H1 (cell line): ENCODE measurements around the gene RAD51B. TPM values are rescaled to one million over a fixed set of nuclear protein-coding genes. Genes with fewer than 3 reads are reported as not detected.

Experiments used
- CTCF ChIA-PET: fragments of 300-600 bp; sonication (Branson Sonifier 250); formaldehyde crosslinking; loops from one replicate; lab custom pipeline; 2021; ENCODE audit not compliant: partially characterized antibody; lab: Charles Lee
- POLR2A ChIA-PET: fragments of 300-600 bp; sonication (Branson Sonifier 250); formaldehyde crosslinking; loops from one replicate; lab custom pipeline; 2021; ENCODE audit warnings: inconsistent platforms; ENCODE audit not compliant: partially characterized antibody; lab: Charles Lee
- DNase-seq, 2 experiments: peaks; one replicate each; pipeline versions ENCODE4 v3.0.0 to v3.0.0-alpha.2; 2010 to 2022; ENCODE audit warnings: low spot score in 2 of 2, low read depth in 1 of 2, mixed read lengths in 1 of 2
- FAIRE-seq: peaks from 2 replicates; lab custom pipeline; 2011; peaks lifted over from hg19 to GRCh38; lab: Jason Lieb, UNC
- H2AFZ ChIP-seq: 2 replicates; pipeline ENCODE4 v1.8.1; 2012; ENCODE audit warnings: low read length, inconsistent platforms
- H2AK5ac ChIP-seq: 2 replicates; pipeline ENCODE4 v1.6.1; 2013; ENCODE audit warnings: low read depth, low read length
- H2BK120ac ChIP-seq: replicated peaks from 2 replicates; pipeline ENCODE3; 2013; ENCODE audit warnings: low read depth, low read length, inconsistent platforms
- H2BK12ac ChIP-seq: 2 replicates; pipeline ENCODE4 v1.6.1; 2013; ENCODE audit warnings: low read depth, low read length
- H2BK15ac ChIP-seq: 2 replicates; pipeline ENCODE4 v1.6.1; 2013; ENCODE audit warnings: low read length
- H2BK20ac ChIP-seq: 2 replicates; pipeline ENCODE4 v1.6.1; 2013; ENCODE audit warnings: low read length
- H2BK5ac ChIP-seq: 2 replicates; pipeline ENCODE4 v1.6.1; 2013; ENCODE audit warnings: low read depth, low read length
- H3K14ac ChIP-seq: 2 replicates; pipeline ENCODE4 v1.6.1; 2013; ENCODE audit warnings: inconsistent platforms; ENCODE audit not compliant: insufficient read length
- H3K18ac ChIP-seq: 2 replicates; pipeline ENCODE4 v1.6.1; 2013; ENCODE audit warnings: low read length; ENCODE audit errors: extremely low read depth
- H3K23ac ChIP-seq: 2 replicates; pipeline ENCODE4 v1.6.1; 2013; ENCODE audit warnings: inconsistent platforms; ENCODE audit not compliant: insufficient read length
- H3K23me2 ChIP-seq: 2 replicates; pipeline ENCODE4 v1.6.1; 2013; ENCODE audit warnings: low read depth, low read length
- H3K27ac ChIP-seq: 2 replicates; pipeline ENCODE4 v1.6.1; 2011; ENCODE audit warnings: low read depth, low read length, inconsistent platforms
- H3K27me3 ChIP-seq, 4 experiments: replicated peaks in 1 of 4; 1 replicate in 1 of 4; 2 replicates in 3 of 4; pipeline versions ENCODE4 v1.6.1 to v1.8.1; 2011 to 2013; ENCODE audit warnings: low read length in 3 of 4, mild to moderate bottlenecking in 3 of 4, inconsistent platforms in 2 of 4, mixed read lengths in 2 of 4, moderate library complexity in 1 of 4; ENCODE audit not compliant: control insufficient read depth in 3 of 4, insufficient read depth in 3 of 4; ENCODE audit errors: extremely low read depth in 1 of 4
- H3K36me3 ChIP-seq, 4 experiments: 2 replicates each; pipeline versions ENCODE4 v1.6.1 to v1.8.1; 2011 to 2013; ENCODE audit warnings: mild to moderate bottlenecking in 4 of 4, low read length in 3 of 4, moderate library complexity in 2 of 4, control low read depth in 1 of 4, inconsistent platforms in 1 of 4; ENCODE audit not compliant: insufficient read depth in 4 of 4, control insufficient read depth in 2 of 4
- H3K4ac ChIP-seq: replicated peaks from 2 replicates; pipeline ENCODE3; 2013; ENCODE audit warnings: low read length, low read depth, mixed read lengths, inconsistent platforms; ENCODE audit not compliant: insufficient read length
- H3K4me1 ChIP-seq, 4 experiments: replicated peaks in 1 of 4; 1 replicate in 1 of 4; 2 replicates in 3 of 4; pipeline versions ENCODE4 v1.6.1 to v1.8.1; 2011 to 2013; ENCODE audit warnings: low read length in 3 of 4, inconsistent platforms in 2 of 4, mixed read lengths in 1 of 4; ENCODE audit not compliant: insufficient read depth in 4 of 4, control insufficient read depth in 3 of 4
- H3K4me2 ChIP-seq, 2 experiments: 2 replicates each; pipeline versions ENCODE4 v1.6.1 to v1.8.1; 2011 to 2013; ENCODE audit warnings: low read depth in 2 of 2, low read length in 2 of 2, control low read depth in 1 of 2, inconsistent platforms in 1 of 2, mild to moderate bottlenecking in 1 of 2; ENCODE audit not compliant: insufficient read depth in 1 of 2
- H3K4me3 ChIP-seq, 4 experiments: fragments of 200-600, 300-600 bp in 1 of 4; sonication (generic), shearing (Covaris generic), sonication (Bioruptor Twin) in 1 of 4; 2 replicates each; pipeline versions ENCODE4 v1.5.1 to v1.8.1; 2011 to 2016; ENCODE audit warnings: low read length in 4 of 4, low read depth in 3 of 4, control low read depth in 2 of 4, inconsistent platforms in 2 of 4, mild to moderate bottlenecking in 2 of 4, mixed read lengths in 1 of 4, moderate library complexity in 1 of 4; ENCODE audit not compliant: insufficient read depth in 2 of 4; ENCODE audit errors: extremely low read depth in 1 of 4
- H3K56ac ChIP-seq: replicated peaks from 2 replicates; pipeline ENCODE3; 2013; ENCODE audit warnings: low read depth, mild to moderate bottlenecking, mixed read lengths, low read length, inconsistent platforms; ENCODE audit not compliant: insufficient read length
- H3K79me1 ChIP-seq: 2 replicates; pipeline ENCODE4 v1.6.1; 2013; ENCODE audit warnings: low read depth, low read length, control low read depth
- H3K79me2 ChIP-seq, 2 experiments: 2 replicates each; pipeline versions ENCODE4 v1.6.1 to v1.8.1; 2012 to 2013; ENCODE audit warnings: low read length in 2 of 2, mild to moderate bottlenecking in 2 of 2, inconsistent platforms in 1 of 2; ENCODE audit not compliant: insufficient read depth in 2 of 2, control insufficient read depth in 1 of 2
- H3K9ac ChIP-seq, 4 experiments: replicated peaks in 1 of 4; 1 replicate in 1 of 4; 2 replicates in 3 of 4; pipeline versions ENCODE4 v1.6.1 to v1.8.1; 2011 to 2013; ENCODE audit warnings: low read depth in 3 of 4, low read length in 3 of 4, control low read depth in 2 of 4, mild to moderate bottlenecking in 2 of 4, moderate library complexity in 2 of 4, inconsistent platforms in 1 of 4; ENCODE audit errors: extremely low read depth in 1 of 4
- H3K9me3 ChIP-seq, 2 experiments: 2 replicates each; pipeline versions ENCODE4 v1.6.1 to v1.8.1; 2012 to 2013; ENCODE audit warnings: mild to moderate bottlenecking in 2 of 2, moderate library complexity in 2 of 2, control low read depth in 1 of 2, inconsistent platforms in 1 of 2, low read depth in 1 of 2, low read length in 1 of 2, mixed read lengths in 1 of 2; ENCODE audit not compliant: insufficient read depth in 2 of 2
- H4K20me1 ChIP-seq, 2 experiments: replicated peaks in 1 of 2; 2 replicates each; pipeline versions ENCODE3 to v1.8.1; 2011 to 2013; ENCODE audit warnings: inconsistent platforms in 2 of 2, low read length in 2 of 2, mild to moderate bottlenecking in 1 of 2; ENCODE audit not compliant: insufficient read depth in 2 of 2, control insufficient read depth in 1 of 2
- H4K5ac ChIP-seq: 2 replicates; pipeline ENCODE4 v1.6.1; 2013; ENCODE audit warnings: low read length, low read depth, mixed read lengths, inconsistent platforms; ENCODE audit not compliant: insufficient read length
- H4K8ac ChIP-seq: 2 replicates; pipeline ENCODE4 v1.8.0; 2013; ENCODE audit warnings: mild to moderate bottlenecking, moderate library complexity, low read length, inconsistent platforms; ENCODE audit not compliant: insufficient read depth; ENCODE audit errors: extremely low read depth
- H4K91ac ChIP-seq: replicated peaks from 2 replicates; pipeline ENCODE3; 2013; ENCODE audit warnings: low read length, mixed read lengths, inconsistent platforms; ENCODE audit not compliant: insufficient read length
- CREB1 ChIP-seq: IDR thresholded peaks from 2 replicates; pipeline ENCODE4 v1.6.1; 2012; ENCODE audit warnings: inconsistent platforms
- JUND ChIP-seq: IDR thresholded peaks from 2 replicates; pipeline ENCODE4 v1.6.1; 2011; ENCODE audit warnings: mild to moderate bottlenecking, improper control_type of control experiment, low read length
- KDM5A ChIP-seq: fragments of 200-600 bp; IDR thresholded peaks from 2 replicates; pipeline ENCODE4 v1.7.1; 2012; ENCODE audit warnings: mild to moderate bottlenecking, low read length, inconsistent platforms, mixed read lengths
- MAX ChIP-seq: IDR thresholded peaks from 2 replicates; pipeline ENCODE4 v1.6.1; 2012; ENCODE audit warnings: inconsistent platforms
- NANOG ChIP-seq: IDR thresholded peaks from 2 replicates; pipeline ENCODE4 v1.6.1; 2011; ENCODE audit warnings: low read length, low read depth, mild to moderate bottlenecking, inconsistent platforms; ENCODE audit not compliant: insufficient read depth, poor library complexity, severe bottlenecking
- SAP30 ChIP-seq: fragments of 300-600 bp; sonication (generic); IDR thresholded peaks from 2 replicates; pipeline ENCODE4 v1.7.1; 2012; ENCODE audit warnings: low read length, moderate library complexity, mild to moderate bottlenecking, inconsistent platforms; ENCODE audit not compliant: insufficient read depth, insufficient replicate concordance
- SIN3A ChIP-seq, 2 experiments: IDR thresholded peaks in 1 of 2; conservative IDR thresholded peaks in 1 of 2; 2 replicates each; pipeline ENCODE4 v1.6.1; 2011 to 2012; ENCODE audit warnings: low read length in 2 of 2, improper control_type of control experiment in 1 of 2, low read depth in 1 of 2, mild to moderate bottlenecking in 1 of 2
- SP2 ChIP-seq: IDR thresholded peaks from 2 replicates; pipeline ENCODE4 v1.6.1; 2012; ENCODE audit warnings: mild to moderate bottlenecking, low read length, inconsistent platforms
- SRF ChIP-seq: IDR thresholded peaks from 2 replicates; pipeline ENCODE4 v1.6.1; 2011; ENCODE audit warnings: mild to moderate bottlenecking, low read depth, low read length, moderate library complexity
- TAF7 ChIP-seq: optimal IDR thresholded peaks from 2 replicates; pipeline ENCODE3; 2011; ENCODE audit warnings: low read depth, mild to moderate bottlenecking, inconsistent platforms, low read length, moderate library complexity, borderline replicate concordance
- WGBS, 2 experiments: shearing (Covaris generic) in 1 of 2; methylation state at CpG; one replicate each; pipeline versions ENCODE4 v1.1.6 to v1.1.7; 2013 to 2015; ENCODE audit warnings: low lambda C conversion rate in 2 of 2, mixed read lengths in 2 of 2, inconsistent platforms in 1 of 2, low coverage in 1 of 2, missing lambda C conversion rate in 1 of 2; ENCODE audit not compliant: insufficient replicate concordance in 2 of 2, insufficient coverage in 1 of 2, insufficient read length in 1 of 2; ENCODE audit errors: extremely low coverage in 1 of 2, missing lambda C conversion rate in 1 of 2; 5-methylcytosine and 5-hydroxymethylcytosine counted together
- polyA plus RNA-seq, 7 experiments: library from polyadenylated mRNA; depleted of rRNA in 3 of 7; stranded (reverse) in 5 of 7; unstranded in 2 of 7; fragments of >200 nt in 5 of 7; fragments of 200-250 nt in 2 of 7; gene quantifications; 1 replicate in 5 of 7; 2 replicates in 1 of 7; 4 replicates in 1 of 7; pipeline versions ENCODE4 v1.2.1 to v1.2.3, GENCODE V29; 2011 to 2013; ENCODE audit warnings: missing spikeins in 2 of 7, mixed read lengths in 2 of 7
- total RNA-seq: library from RNA; stranded (reverse); fragmentation: NEBNext Ultra II Directional; extraction: Animal tissue kit (Norgen Biotek cat#: 25700); gene quantifications from 2 replicates; pipeline ENCODE4 v1.2.1, GENCODE V29; 2021

RAD51B gene
- total and polyA plus RNA-seq, 2 of the 8 experiments (the other 6 are each of a cell fraction or from before 2014, with no cell fraction given) = 3.9 to 14.9 TPM

DNA sequence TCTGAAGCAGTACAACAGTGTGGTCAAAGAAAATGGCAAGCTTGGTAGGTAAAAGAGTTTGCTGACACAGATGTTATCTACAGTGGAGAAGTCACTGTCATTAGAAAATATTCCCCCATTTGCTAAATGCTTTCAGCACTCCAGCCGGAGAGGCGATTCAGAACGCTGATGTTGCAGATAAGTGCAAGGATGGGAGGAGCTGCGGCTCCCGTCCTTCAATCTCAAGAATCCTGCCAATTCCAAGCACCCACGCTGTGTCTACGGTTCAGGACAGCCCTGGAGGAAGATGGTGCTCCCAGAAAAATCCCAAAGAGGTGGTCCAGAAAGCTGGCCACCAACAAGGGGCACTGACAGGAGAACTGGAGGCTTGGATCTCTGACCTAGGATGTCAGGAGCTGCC is 894.2 kb downstream of the RAD51B start:
- Histone ChIP-seq H3K9me3 (no peaks in the 10 kb centered on the region), H4K20me1 (no peaks in the 10 kb centered on the region), H4K8ac (no peak overlapping the region), H3K79me2 (no peaks in the 10 kb centered on the region), H2BK120ac (no peak overlapping the region), H3K27me3 (no peaks in the 10 kb centered on the region; a peak in 2 of 7 replicates), H3K23ac (no peak overlapping the region), H3K27ac (no peak overlapping the region), H3K56ac (no peak overlapping the region), H4K5ac (no peak overlapping the region), H3K23me2 (no peaks in the 10 kb centered on the region), H2BK5ac (no peak overlapping the region), H3K4me1 (no peaks in the 10 kb centered on the region), H2AK5ac (no peak overlapping the region), H3K79me1 (no peaks in the 10 kb centered on the region), H3K4me2 (no peak overlapping the region), H2BK12ac (no peak overlapping the region), H3K9ac (no peak overlapping the region), H3K4ac (no peak overlapping the region), H3K36me3 (no peaks in the 10 kb centered on the region), H2AFZ (no peak overlapping the region), H4K91ac (no peak overlapping the region), H3K4me3 (no peak overlapping the region), H2BK20ac (no peak overlapping the region), H2BK15ac (no peak overlapping the region), H3K18ac (no peak overlapping the region), H3K14ac (no peak overlapping the region)
- CTCF ChIA-PET = interaction anchor here (0.8 to 2.4 kb wide), 6 partner anchors 15 to 770 kb away, joined by 3 to 12 read pairs (median 3); no protein-coding TSS in a partner anchor
- WGBS, 2 experiments = 90% methylated on average over 7 of the region's 7 CpGs; no CpG with 5 or more reads in 1 of the 2 experiments
- TF ChIP-seq NANOG (no peak), SP2 (no peak), SAP30 (no peak), MAX (no peak), KDM5A (no peak), CREB1 (no peak), SIN3A (conservative IDR thresholded peaks at IDR 0.05 in 1 of 2, IDR thresholded peaks at IDR 0.05 in 1 of 2; ENCODE audit: low read depth in 1 of 2, low read length in 2 of 2) (no peak), SRF (no peak), JUND (no peak), TAF7 (no peak)
- POLR2A ChIA-PET = interaction anchor here (1.1 to 1.5 kb wide), 2 partner anchors 79 kb away, joined by 3 to 6 read pairs; partner anchors contain the start of gene ZFP36L1
- no peak for DNase-seq
- FAIRE-seq = no peak
